ENCODE results near the gene EXOC1. TPM values are rescaled to one million over a fixed set of nuclear protein-coding genes. Genes with fewer than 3 reads are reported as not detected.

EXOC1 gene
- total RNA-seq, 1 experiment from 2014 or later, result 17.6 TPM

DNA sequence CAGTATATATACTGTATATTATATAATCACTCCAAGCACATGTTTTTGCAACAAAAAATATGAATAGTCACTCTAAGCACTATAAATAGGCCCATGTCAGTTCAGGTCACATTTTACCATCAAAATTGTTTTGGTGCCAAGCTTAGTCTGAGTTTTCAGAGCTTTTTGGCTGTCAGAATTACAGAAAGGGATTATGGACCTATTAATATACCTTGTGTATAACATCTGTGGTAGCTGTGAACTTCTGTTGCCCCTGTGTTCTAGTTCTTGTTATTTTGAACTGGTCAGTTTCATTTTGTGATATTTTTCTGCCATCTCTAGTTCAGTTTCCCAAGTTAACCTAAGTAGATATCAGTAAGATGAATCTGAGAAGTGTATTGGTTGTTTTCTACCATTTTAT lies 22.9 kb downstream of the EXOC1 start:
- Histone ChIP-seq H3K4me1 (ENCODE audit: control insufficient read depth in 1 of 2, insufficient read depth in 2 of 2, low read length in 2 of 2) (no peaks in the 10 kb centered on the region), H3K9me2 (ENCODE audit: insufficient read depth) (no peaks in the 10 kb centered on the region), H2AFZ (ENCODE audit: low read depth, low read length, poor library complexity, severe bottlenecking) (no peak overlapping the region), H3K9ac (ENCODE audit: low read length) (no peak overlapping the region), H3K27me3 (ENCODE audit: insufficient read depth, low read length) (no peaks in the 10 kb centered on the region), H3K36me3 (ENCODE audit: control insufficient read depth in 1 of 2, insufficient read depth in 2 of 2, low read length in 2 of 2) (peaks cover under 1 to 9% of the 10 kb centered on the region in 2 experiments; a peak in 2 of 4 replicates), H3K4me2 (ENCODE audit: low read length) (no peak overlapping the region), H3K4me3 (replicated peaks in 1 of 2; ENCODE audit: low read depth in 1 of 2, low read length in 2 of 2) (no peak overlapping the region), H3K27ac (ENCODE audit: low read depth, low read length) (no peak overlapping the region), H4K20me1 (ENCODE audit: insufficient read depth) (no peaks in the 10 kb centered on the region), H3K9me3 (ENCODE audit: control insufficient read depth in 1 of 2, insufficient read depth in 1 of 2, low read depth in 1 of 2, low read length in 2 of 2) (no peaks in the 10 kb centered on the region), H3K79me2 (ENCODE audit: insufficient read depth, low read length) (no peaks in the 10 kb centered on the region)
- ATAC-seq (no peak), DNase-seq (ENCODE audit: low read depth, low spot score) (no peak)
- RAD21 ChIA-PET (ENCODE audit: low non-redundant PET in 1 of 2, low total read pairs in 2 of 2, uncharacterized antibody in 2 of 2, unreplicated experiment in 2 of 2), result no interaction called here
- intact Hi-C loops (cut with micrococcal nuclease), result loop anchor here (10.0 kb wide), 1 partner anchor 428 kb away; no protein-coding TSS in a partner anchor
- CTCF ChIA-PET, result interaction anchor here (1.3 kb wide), 1 partner anchor 10 kb away, joined by 5 read pairs; no protein-coding TSS in a partner anchor
- POLR2A ChIA-PET, result no interaction called here
- BruUV-seq (replicated peaks), result no TSS peak
- TF ChIP-seq, protein P1, sequence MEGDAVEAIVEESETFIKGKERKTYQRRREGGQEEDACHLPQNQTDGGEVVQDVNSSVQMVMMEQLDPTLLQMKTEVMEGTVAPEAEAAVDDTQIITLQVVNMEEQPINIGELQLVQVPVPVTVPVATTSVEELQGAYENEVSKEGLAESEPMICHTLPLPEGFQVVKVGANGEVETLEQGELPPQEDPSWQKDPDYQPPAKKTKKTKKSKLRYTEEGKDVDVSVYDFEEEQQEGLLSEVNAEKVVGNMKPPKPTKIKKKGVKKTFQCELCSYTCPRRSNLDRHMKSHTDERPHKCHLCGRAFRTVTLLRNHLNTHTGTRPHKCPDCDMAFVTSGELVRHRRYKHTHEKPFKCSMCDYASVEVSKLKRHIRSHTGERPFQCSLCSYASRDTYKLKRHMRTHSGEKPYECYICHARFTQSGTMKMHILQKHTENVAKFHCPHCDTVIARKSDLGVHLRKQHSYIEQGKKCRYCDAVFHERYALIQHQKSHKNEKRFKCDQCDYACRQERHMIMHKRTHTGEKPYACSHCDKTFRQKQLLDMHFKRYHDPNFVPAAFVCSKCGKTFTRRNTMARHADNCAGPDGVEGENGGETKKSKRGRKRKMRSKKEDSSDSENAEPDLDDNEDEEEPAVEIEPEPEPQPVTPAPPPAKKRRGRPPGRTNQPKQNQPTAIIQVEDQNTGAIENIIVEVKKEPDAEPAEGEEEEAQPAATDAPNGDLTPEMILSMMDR (IDR thresholded peaks at IDR 0.05 in 2 of 3, conservative IDR thresholded peaks at IDR 0.05 in 1 of 3; ENCODE audit: borderline replicate concordance in 1 of 3, insufficient read depth in 1 of 3, low read depth in 2 of 3, low read length in 2 of 3), result no peak
- TF ChIP-seq, protein P2, sequence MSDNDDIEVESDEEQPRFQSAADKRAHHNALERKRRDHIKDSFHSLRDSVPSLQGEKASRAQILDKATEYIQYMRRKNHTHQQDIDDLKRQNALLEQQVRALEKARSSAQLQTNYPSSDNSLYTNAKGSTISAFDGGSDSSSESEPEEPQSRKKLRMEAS (IDR thresholded peaks at IDR 0.05), result no peak

DNA sequence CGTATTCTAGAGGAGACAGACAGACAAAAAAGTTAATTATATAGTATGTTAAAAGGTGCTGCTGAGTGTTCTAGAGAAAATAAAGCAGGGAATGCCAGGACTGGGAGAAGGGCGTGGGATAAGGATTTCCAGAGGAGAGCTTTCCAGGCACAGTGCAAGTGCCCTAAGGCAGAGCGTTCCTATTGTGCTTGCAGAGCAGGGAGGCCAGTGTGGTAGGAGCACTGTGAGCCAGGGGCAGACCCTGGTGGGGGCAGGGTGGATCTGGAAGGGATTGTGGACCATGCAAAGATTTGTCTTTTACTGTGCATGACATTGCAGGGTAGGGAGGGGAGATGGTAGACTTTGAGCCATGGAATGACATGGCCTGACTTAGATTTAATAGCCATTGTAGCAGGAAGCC lies 25.8 kb downstream of the EXOC1 start:
- H3K9me2 ChIP-seq (ENCODE audit: insufficient read depth), result no peaks in the 10 kb centered on the region
- H3K4me3 ChIP-seq (replicated peaks in 1 of 2; ENCODE audit: low read depth in 1 of 2, low read length in 2 of 2), result no peak overlapping the region
- ATAC-seq (no peak), DNase-seq (ENCODE audit: low read depth, low spot score) (no peak)
- intact Hi-C loops (cut with micrococcal nuclease), result loop anchor here (10.0 kb wide), 1 partner anchor 426 kb away; no protein-coding TSS in a partner anchor
- TF ChIP-seq POLR2A (IDR thresholded peaks at IDR 0.05; ENCODE audit: borderline replicate concordance, extremely low read depth, insufficient read depth, insufficient read length) (no peak), ZFX (IDR thresholded peaks at IDR 0.05) (no peak), CBX3 (IDR thresholded peaks at IDR 0.05; ENCODE audit: low read depth) (no peak), RAD21 (IDR thresholded peaks at IDR 0.05; ENCODE audit: low read depth) (no peak), SP1 (IDR thresholded peaks at IDR 0.05; ENCODE audit: low read depth) (no peak), TCF7L2 (IDR thresholded peaks at IDR 0.05; ENCODE audit: borderline replicate concordance, extremely low read depth, insufficient read depth, insufficient read length) (no peak), SIN3A (IDR thresholded peaks at IDR 0.05; ENCODE audit: low read depth) (no peak), POLR2AphosphoS5 (IDR thresholded peaks at IDR 0.05; ENCODE audit: low read depth, low read length) (no peak), EZH2 (IDR thresholded peaks at IDR 0.05) (no peak), JUND (IDR thresholded peaks at IDR 0.05) (no peak), CEBPB (IDR thresholded peaks at IDR 0.05; ENCODE audit: low read depth) (no peak), FOSL1 (IDR thresholded peaks at IDR 0.05; ENCODE audit: low read depth) (no peak)
- TF ChIP-seq, protein P3, sequence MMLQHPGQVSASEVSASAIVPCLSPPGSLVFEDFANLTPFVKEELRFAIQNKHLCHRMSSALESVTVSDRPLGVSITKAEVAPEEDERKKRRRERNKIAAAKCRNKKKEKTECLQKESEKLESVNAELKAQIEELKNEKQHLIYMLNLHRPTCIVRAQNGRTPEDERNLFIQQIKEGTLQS (IDR thresholded peaks at IDR 0.05), result no peak
- TF ChIP-seq, protein P4, sequence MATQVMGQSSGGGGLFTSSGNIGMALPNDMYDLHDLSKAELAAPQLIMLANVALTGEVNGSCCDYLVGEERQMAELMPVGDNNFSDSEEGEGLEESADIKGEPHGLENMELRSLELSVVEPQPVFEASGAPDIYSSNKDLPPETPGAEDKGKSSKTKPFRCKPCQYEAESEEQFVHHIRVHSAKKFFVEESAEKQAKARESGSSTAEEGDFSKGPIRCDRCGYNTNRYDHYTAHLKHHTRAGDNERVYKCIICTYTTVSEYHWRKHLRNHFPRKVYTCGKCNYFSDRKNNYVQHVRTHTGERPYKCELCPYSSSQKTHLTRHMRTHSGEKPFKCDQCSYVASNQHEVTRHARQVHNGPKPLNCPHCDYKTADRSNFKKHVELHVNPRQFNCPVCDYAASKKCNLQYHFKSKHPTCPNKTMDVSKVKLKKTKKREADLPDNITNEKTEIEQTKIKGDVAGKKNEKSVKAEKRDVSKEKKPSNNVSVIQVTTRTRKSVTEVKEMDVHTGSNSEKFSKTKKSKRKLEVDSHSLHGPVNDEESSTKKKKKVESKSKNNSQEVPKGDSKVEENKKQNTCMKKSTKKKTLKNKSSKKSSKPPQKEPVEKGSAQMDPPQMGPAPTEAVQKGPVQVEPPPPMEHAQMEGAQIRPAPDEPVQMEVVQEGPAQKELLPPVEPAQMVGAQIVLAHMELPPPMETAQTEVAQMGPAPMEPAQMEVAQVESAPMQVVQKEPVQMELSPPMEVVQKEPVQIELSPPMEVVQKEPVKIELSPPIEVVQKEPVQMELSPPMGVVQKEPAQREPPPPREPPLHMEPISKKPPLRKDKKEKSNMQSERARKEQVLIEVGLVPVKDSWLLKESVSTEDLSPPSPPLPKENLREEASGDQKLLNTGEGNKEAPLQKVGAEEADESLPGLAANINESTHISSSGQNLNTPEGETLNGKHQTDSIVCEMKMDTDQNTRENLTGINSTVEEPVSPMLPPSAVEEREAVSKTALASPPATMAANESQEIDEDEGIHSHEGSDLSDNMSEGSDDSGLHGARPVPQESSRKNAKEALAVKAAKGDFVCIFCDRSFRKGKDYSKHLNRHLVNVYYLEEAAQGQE (IDR thresholded peaks at IDR 0.05; ENCODE audit: low read depth), result no peak
- TF ChIP-seq, protein P2 (IDR thresholded peaks at IDR 0.05), result no peak
- H3K4me2 ChIP-seq (ENCODE audit: low read length), result no peak overlapping the region
- H3K9me3 ChIP-seq (ENCODE audit: control insufficient read depth in 1 of 2, insufficient read depth in 1 of 2, low read depth in 1 of 2, low read length in 2 of 2), result no peaks in the 10 kb centered on the region
- ChIA-PET POLR2A (no interaction called here), RAD21 (ENCODE audit: low non-redundant PET in 1 of 2, low total read pairs in 2 of 2, uncharacterized antibody in 2 of 2, unreplicated experiment in 2 of 2) (no interaction called here), CTCF (interaction anchor here (1.6 kb wide), 1 partner anchor 12 kb away, joined by 5 read pairs; no protein-coding TSS in a partner anchor)
- H4K20me1 ChIP-seq (ENCODE audit: insufficient read depth), result no peaks in the 10 kb centered on the region
- H3K36me3 ChIP-seq (ENCODE audit: control insufficient read depth in 1 of 2, insufficient read depth in 2 of 2, low read length in 2 of 2), result peaks cover 3 to 7% of the 10 kb centered on the region in 2 experiments; a peak in 3 of 4 replicates
- H2AFZ ChIP-seq (ENCODE audit: low read depth, low read length, poor library complexity, severe bottlenecking), result no peak overlapping the region
- H3K27ac ChIP-seq (ENCODE audit: low read depth, low read length), result no peak overlapping the region
- no TSS peak for BruUV-seq (replicated peaks)
- H3K9ac ChIP-seq (ENCODE audit: low read length), result no peak overlapping the region
- no peaks in the 10 kb centered on the region for H3K27me3 ChIP-seq (ENCODE audit: insufficient read depth, low read length)
- H3K4me1 ChIP-seq (ENCODE audit: control insufficient read depth in 1 of 2, insufficient read depth in 2 of 2, low read length in 2 of 2), result no peaks in the 10 kb centered on the region
- no peaks in the 10 kb centered on the region for H3K79me2 ChIP-seq (ENCODE audit: insufficient read depth, low read length)
